Eye (tissue), 1 donor: ENCODE data around the gene ZNF700.
"Not testable (repeated sequence)": the region's sequence is repeated elsewhere in the genome, so short reads cannot be mapped to it uniquely, and the experiment has no call there.

Source experiments
- DNase-seq: peaks from one replicate; pipeline ENCODE4 v3.0.0-alpha.2; 2015

Gene ZNF700

DNA sequence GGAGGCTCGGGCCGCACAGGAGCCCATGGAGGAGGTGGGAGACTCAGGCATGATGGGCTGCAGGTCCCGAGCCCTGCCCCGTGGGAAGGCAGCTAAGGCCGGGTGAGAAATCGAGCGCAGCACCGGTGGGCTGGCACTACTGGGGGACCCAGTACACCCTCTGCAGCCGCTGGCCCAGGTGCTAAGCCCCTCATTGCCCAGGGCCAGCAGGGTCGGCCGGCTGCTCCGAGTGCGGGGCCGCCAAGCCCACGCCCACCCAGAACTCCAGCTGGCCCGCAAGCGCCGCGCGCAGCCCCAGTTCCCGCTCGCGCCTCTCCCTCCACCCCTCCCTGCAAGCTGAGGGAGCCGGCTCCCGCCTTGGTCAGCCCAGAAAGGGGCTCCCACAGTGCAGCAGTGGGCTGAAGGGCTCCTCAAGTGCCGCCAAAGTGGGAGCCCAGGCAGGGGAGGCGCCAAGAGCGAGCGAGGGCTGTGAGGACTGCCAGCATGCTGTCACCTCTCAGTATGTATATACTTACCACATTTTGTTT, 16.5 kb downstream of the ZNF700 start:
- DNase-seq: not testable (repeated sequence)

DNA sequence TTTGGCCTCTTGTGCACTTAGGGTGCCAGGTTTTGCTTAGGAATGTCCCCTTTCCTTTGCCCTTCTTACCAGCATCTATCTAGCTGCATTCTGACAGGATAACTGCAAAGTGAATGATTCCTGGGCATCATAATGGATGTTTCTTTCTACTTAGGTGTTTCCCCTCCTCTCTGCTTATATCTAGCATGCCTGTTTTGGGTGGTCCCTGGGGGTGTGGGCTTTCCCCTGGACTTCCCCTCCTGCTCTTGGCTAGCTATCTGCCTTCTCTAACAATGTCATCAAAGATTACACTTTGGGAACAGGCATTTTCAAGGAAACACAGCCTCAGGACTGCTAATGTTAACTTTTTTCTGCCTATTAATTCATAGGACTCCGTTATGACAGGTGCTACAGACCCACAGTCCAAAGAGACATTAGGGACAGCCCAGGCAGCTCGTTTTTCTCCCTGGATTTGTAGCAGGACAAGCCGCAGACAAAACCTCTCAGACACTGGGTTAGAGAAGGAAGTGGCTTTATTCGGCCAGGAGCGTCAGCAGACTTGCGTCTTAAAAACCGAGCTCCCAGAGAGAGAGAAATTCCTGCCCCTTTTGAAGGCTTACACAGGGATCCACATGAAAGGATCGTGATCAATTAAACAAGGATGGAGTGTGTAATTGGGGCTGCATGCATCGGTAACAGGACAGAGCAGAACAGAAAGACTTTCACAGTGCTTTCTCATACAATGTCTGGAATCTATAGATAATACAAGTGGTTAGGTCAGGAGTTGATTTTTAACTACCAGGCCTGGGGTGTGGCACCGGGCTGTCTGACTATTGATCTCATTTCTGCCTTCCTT, 17.3 kb downstream of the ZNF700 start:
- DNase-seq: no peak

DNA sequence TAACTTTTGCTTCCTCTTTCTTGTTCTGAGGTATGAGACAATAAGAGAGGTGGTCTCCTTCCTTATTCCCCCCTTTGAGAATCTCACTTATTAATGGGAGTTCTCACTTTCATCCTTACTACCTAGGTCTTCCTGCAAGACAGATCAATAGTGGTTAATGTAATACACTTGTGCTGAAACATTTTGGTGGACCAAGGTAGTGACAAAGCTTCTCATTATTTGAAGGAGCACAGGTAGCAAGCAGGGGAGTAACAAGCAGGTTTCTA, 17.9 kb downstream of the ZNF700 start:
- DNase-seq: peak; percentile 20

DNA sequence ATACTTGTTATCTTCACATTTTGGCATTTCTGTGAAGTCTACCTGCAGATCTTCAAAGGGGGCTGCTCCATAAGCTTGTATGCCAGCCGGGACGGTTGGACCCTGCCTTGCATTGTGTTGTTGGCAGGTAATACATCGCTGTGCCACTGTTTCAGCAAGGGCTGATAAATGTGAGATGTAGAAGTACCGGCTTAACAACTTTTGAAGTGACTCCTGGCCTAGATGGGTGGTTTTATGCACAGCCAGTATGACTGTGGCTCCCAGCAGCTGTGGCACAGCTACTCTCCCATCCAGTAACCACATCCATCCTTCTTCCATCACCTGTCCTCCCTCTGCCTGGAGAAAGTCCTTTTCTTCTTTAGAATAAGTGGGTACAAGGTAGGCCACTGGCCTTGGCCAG, 19.7 kb downstream of the ZNF700 start:
- DNase-seq: no peak

DNA sequence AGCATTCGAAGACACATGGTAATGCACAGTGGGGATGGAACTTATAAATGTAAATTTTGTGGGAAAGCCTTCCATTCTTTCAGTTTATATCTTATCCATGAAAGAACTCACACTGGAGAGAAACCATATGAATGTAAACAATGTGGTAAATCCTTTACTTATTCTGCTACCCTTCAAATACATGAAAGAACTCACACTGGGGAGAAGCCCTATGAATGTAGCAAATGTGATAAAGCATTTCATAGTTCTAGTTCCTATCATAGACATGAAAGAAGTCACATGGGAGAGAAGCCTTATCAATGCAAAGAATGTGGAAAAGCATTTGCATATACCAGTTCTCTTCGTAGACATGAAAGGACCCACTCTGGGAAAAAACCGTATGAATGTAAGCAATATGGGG, 23.7 kb downstream of the ZNF700 start:
- no peak for DNase-seq

DNA sequence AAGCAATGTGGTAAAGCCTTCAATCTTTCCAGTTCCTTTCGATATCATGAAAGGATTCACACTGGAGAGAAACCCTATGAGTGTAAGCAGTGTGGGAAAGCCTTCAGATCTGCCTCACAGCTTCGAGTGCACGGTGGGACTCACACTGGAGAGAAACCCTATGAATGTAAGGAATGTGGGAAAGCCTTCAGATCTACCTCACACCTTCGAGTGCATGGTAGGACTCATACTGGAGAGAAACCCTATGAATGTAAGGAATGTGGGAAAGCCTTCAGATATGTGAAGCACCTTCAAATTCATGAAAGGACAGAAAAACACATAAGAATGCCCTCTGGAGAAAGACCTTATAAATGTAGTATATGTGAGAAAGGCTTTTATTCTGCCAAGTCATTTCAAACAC, 24.3 kb downstream of the ZNF700 start:
- DNase-seq: peak; percentile 20

DNA sequence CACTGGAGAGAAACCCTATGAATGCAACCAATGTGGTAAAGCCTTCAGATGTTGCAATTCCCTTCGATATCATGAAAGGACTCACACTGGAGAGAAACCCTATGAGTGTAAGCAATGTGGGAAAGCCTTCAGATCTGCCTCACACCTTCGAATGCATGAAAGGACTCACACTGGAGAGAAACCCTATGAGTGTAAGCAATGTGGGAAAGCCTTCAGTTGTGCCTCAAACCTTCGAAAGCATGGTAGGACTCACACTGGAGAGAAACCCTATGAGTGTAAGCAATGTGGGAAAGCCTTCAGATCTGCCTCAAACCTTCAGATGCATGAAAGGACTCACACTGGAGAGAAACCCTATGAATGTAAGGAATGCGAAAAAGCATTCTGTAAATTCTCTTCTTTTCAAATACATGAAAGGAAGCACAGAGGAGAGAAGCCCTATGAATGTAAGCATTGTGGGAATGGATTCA, 24.7 kb downstream of the ZNF700 start:
- not testable (repeated sequence) for DNase-seq

DNA sequence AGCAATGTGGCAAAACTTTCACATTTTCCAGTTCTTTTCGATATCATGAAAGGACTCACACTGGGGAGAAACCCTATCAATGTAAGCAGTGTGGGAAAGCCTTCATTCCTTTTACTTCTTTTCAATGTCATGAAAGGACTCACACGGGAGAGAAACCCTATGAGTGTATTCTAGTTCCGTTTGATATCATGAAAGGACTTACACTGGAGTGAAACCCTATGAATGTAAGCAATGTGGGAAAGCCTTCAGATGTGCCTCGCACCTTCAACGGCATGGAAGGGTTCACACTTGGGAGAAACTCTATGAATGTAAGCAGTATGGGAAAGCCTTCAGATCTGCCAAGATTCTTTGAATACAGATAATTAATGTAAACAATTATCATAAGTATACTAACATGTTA, 25.4 kb downstream of the ZNF700 start:
- DNase-seq: no peak

DNA sequence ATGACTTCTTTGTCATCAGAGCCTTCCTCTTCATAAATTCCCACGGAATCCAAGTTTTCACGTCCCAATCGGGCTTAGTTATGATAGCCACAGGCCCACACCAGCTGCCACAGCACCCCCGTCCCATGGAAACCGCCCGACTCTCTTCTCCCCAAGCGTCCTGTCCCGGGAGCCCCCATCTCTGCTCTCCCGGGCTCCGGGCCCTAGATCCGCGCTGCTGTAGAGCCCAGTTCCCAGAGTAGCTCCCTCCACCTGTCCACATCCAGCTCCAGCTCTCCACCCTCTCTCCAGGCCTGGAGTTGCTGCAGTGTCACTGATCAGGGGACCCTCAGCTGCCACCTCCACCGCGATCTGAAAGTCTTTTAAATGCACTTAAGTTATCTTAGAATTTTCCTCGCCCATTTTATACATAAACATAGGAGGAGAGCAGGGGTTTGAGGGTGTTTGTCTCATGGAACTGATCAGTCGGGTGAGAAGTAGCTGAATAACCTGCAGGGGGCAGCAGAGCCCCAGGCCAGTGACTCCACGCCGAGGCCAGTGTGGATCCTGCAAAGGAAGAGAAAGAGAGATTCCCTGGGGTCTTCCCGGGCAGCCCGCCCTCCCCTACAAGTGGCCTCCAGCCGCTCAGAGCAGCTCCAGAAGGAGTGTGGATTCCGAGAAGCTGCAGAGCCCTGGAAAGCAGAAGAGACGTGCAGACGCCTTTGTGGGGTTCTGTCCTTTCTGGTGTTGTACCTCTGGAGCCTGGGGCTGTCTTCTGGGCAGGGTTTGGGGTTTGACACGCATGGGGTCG, 38.9 kb downstream of the ZNF700 start:
- peak; percentile 95 for DNase-seq

DNA sequence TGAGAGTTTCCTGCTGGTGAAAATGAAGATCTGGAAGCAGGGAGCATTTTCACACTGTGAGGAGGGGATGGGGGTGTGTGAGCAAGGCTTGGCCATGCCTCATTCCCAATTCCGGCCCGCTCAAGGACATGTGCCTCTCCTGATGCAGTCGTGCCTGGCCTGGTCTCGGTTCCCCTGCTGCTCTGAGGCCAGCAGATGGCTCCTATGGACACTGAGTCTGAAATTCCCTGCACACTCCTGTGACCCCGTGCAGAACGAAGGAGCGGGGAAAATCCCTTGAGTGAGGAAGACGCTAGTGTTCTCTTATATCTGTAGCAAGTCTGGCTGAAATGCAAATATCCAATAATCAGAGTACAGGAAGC, 39.6 kb downstream of the ZNF700 start:
- DNase-seq: no peak

DNA sequence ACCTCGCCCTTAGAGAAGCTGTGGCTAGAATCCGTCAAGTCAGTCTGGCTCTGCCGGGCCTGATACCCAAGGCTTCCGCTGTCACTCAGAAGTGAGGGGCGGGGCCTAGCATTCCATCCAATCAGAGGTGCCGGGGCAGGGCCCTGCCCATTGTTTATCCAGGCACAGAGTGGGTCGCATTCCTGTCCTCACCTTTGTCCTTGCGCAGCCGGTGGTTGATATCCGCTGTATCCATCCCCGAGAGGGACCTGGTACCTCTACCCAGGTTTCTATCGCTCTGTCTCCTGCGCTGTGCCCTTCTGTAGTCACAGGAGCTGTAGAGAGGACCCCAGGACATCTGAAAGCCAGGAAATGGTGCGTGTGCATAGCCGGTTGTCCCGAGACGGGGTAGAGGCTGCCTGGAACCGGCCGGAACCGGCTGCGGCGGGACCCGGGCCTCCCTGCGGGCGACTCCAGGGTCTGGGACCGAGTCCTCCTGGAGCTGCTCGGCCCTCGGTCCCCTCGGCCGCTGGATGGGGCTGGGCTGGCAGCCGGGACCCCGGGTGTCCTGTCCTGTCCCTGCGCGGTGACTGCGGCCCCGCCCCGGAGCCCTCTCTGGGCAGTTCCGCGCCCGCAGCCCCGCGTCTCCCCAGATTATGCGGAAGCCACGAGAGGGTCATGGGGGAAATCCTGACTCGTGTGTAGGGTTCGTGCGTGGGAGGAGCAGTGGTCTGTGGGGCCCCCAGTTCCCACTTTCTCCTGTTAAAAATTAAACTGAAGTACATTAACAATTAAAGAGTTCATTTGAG, 40.1 kb downstream of the ZNF700 start, which contains the start of gene ZNF763:
ZNF763 (plus strand) TSS at position 183 of the 788 bp plus-strand sequence; CDS start at position 352, 169 bp downstream.
- DNase-seq: peak; percentile 97

DNA sequence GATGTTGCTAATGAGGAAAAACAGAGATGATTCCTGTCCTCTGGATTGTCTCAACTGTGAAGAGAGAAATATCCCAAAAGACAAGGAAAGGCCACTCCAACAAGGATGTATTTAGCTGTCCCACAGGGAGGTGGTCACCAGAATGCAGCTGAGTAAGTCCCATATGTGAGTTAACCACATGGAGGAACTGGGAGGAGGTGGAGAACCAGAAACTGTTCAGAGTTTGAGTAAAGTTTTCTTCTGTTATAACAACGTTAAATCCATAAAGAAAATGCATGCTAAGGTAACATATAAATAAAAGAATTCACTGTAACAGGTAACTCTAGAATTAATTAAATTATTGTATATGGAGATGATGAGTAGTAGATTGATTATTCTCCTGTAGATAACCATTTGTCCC, 45.3 kb downstream of the ZNF700 start:
- DNase-seq: no peak

DNA sequence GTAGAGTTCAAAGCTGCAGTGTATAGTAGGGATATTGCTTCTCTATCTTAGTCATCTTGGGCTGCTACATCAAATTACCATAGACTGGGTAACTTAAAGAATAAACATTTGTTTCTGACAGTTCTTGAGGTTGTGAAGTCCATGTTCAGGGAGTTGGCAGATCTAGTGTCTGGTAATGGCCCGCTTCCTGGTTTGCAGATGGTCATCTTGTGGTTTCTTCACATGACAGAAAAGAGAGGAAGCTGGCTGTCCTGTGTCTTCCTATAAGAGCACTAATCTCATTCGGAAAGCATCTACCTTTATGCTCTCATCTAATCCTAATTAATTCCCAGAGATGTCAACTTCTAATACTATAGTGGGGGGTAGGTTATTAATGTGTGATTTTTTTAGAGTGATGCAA, 46.1 kb downstream of the ZNF700 start:
- no peak for DNase-seq

DNA sequence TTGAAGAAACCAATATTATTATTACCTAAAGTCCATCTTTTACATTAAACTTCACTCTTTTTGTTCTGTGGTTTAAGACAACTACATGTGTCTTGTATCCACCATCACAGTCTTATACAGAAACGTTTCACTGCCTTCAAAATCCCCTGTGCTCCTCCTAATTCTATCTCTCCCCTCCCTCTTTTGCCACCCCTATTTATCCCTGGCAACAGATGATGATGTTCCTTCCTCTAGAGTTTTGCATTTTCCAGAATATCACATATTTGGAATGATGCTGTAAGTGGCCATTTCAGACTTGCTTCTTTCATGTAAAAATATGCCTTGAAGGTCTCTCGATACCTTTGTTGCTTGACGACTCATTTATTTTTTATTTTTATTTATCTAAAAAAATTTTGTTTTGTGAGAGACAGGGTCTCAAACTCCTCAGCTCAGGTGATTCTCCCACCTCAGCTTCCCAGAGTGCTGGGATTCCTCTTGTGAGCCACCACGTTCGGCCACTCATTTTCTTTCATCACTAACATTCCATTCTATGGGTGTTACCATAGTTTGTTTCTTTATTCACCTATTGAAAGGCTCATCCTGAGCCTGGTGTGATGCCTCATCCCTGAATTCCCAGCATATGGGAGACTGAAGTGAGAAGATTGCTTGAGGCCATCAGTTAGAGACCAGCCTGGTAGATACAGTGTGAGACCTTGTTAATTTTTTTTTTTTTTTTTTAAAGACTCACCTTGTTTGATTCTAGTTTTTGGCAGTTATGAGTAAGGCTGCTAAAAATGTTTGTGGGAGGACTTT, 48.3 kb downstream of the ZNF700 start:
- DNase-seq: no peak

DNA sequence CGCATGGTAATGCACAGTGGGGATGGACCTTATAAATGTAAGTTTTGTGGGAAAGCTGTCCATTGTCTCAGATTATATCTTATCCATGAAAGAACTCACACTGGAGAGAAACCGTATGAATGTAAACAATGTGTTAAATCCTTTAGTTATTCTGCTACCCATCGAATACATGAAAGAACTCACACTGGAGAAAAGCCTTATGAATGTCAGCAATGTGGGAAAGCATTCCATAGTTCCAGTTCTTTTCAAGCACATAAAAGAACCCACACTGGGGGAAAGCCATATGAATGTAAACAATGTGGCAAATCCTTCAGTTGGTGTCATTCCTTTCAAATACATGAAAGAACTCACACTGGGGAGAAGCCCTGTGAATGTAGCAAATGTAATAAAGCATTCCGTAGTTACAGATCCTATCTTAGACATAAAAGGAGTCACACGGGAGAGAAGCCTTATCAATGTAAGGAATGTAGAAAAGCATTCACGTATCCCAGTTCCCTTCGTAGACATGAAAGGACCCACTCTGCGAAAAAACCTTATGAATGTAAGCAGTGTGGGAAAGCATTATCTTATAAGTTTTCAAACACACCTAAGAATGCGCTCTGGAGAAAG, 53.7 kb downstream of the ZNF700 start:
- DNase-seq: no peak

DNA sequence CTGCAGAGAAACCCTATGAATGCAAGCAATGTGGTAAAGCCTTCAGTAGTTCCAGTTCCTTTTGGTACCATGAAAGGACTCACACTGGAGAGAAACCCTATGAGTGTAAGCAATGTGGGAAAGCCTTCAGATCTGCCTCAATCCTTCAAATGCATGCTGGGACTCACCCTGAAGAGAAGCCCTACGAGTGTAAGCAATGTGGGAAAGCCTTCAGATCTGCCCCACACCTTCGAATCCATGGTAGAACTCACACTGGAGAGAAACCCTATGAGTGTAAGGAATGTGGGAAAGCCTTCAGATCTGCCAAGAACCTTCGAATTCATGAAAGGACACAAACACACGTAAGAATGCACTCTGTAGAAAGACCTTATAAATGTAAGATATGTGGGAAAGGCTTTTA, 54.6 kb downstream of the ZNF700 start:
- DNase-seq: no peak

DNA sequence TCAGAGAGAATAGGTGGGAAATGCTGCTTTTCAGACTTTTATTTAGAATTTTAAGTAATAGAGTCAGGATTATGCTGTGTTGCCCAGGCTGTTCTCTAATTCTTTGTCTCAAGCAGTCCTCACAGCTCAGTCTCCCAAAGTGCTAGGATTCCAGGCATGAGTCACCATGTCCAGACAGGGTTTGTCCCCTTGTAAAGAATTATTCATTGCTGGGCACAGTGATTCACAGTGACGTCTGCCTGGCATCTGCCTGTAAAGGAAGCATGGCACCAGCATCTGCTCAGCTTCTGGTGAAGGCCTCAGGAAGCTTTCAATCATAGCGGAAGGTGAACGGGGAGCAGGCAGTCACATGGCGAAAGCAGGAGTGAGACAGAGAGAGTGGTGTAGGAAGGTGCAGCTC, 57.6 kb downstream of the ZNF700 start:
- no peak for DNase-seq

DNA sequence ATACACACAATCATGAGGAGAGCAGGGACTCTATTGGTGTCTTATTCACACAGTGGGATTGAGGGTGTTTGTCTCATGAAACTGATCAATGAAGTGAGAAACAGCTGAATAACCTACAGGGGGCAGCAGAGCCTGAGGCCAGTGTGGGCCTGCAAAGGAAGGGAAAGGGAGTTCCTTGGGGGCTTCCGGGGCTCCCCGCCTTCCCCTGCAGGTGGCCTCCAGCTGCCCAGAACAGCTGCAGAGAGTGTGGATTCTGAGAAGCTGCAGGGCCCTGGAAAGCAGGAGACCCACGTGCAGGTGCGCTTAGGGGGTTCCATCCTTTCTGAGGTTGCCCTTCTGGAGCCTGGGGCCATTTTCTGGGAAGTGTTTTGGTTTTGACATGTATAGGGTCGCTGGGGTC, 60.1 kb downstream of the ZNF700 start:
- DNase-seq: peak; percentile 43

DNA sequence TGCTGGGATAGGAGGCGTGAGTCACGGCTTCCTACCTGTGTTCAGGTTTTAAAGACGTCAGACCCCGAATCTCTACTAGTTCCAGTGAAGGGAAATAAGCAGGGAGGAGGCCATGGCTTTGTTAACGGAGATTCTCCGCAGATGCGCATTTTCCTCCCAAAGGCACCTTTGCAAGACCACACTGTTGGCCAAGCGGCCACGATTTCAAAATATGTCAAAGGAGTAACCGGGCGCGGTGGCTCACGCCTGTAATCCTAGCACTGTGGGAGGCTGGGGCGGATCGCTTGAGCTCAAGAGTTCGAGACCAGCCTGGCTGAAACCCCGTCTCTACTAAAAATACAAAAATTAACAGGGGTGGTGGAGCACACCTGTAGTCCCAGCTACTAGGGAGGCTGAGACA, 61.8 kb downstream of the ZNF700 start:
- no peak for DNase-seq

DNA sequence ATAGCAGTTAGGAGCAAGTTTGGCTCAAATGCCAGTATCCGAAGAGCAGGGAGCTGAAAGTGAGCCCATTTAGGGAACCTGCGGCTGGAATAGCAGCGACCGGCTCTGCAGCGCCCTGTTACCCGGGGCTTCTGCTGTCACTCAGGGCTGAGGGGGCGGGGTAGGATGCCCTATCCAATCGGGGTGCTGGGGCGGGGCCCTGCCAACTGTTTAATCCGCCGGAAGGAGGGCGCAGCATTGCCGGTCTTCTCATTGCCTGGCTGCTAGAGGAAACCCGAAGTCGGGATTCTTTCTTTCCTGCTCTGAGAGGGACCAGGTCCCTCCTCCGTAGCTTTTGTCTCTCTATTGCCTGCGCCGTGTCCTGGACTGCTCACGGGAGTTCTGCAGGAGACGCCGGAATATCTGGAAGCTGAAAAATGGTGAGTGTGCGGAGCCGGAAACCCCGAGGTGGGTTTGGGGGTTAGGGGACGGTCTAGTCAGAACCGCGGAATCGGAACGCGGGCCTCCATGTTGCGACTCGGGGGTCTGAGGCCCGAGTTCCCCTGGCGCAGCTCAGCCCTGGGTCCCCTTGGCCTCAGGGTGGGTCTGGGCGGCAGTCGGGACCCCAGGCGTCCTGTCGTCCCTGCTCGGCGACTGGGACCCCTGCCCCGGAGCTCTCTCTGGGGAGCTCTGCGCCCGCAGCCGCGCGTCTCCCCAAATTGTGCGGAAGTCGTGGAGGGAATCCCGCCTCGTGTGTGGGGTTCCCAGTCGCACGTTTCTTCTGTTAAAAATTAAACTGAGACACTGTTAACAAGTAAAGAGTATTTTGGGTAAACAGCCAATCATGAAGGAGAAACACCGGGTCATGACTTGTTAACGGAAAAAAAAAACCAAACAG, 62.7 kb downstream of the ZNF700 start:
- DNase-seq: peak; percentile 98

DNA sequence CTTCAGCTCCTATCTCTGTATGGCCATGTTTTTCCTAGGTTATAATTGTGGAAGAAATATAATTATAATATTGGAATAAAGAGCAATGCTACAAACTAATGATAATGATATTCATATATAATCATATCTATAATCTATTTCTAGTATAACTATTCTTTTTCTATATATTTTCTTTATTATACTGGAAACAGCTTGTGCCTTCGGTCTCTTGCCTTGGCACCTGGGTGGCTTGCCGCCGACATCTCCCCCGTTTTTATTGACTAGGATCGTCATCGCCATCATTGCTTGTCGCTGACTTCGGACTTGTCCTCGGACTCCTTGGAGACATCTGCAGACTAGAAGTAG, 64.2 kb downstream of the ZNF700 start:
- no peak for DNase-seq
